Measurements from ENCODE around the gene AIFM2.

- no peak for TF ChIP-seq CTCF (IDR thresholded peaks at IDR 0.05 in 8 of 11, conservative IDR thresholded peaks at IDR 0.05 in 3 of 11)
- TF ChIP-seq POLR2A (IDR thresholded peaks at IDR 0.05) = no peak
Observed at GRCh38 chr10:70163448-70163847, 30.8 kb upstream of the AIFM2 start.
